Upper lobe of right lung (tissue), 1 donor: ENCODE results near the gene CACNA1B. TPM values are rescaled to one million over a fixed set of nuclear protein-coding genes. Genes with fewer than 3 reads are reported as not detected.
A peak's percentile ranks its signal among the peaks of the same experiment; 100 is the strongest.
"Not testable (repeated sequence)": the region's sequence is repeated elsewhere in the genome, so short reads cannot be mapped to it uniquely, and the experiment has no call there.

ENCODE experiments used
- ATAC-seq: fragments of 200-7000 bp; cut with Tn5 transposase; one replicate; pipeline ENCODE4 v1.9.1; 2020; ENCODE audit warnings: mild to moderate bottlenecking, moderate library complexity
- DNase-seq: peaks from one replicate; pipeline ENCODE4 v3.0.0-alpha.2; 2020
- H3K27ac ChIP-seq: fragments of 200-600 bp; one replicate; pipeline ENCODE4 v1.8.0; 2022
- H3K27me3 ChIP-seq: fragments of 200-600 bp; one replicate; pipeline ENCODE4 v1.8.0; 2022; ENCODE audit warnings: mild to moderate bottlenecking
- H3K36me3 ChIP-seq: fragments of 200-600 bp; one replicate; pipeline ENCODE4 v1.8.0; 2022
- H3K4me1 ChIP-seq: fragments of 200-600 bp; one replicate; pipeline ENCODE4 v1.8.0; 2022
- H3K4me3 ChIP-seq: fragments of 200-600 bp; one replicate; pipeline ENCODE4 v1.8.0; 2022; ENCODE audit warnings: mild to moderate bottlenecking
- H3K9me3 ChIP-seq: fragments of 200-600 bp; one replicate; pipeline ENCODE4 v1.8.0; 2022
- CTCF ChIP-seq: fragments of 200-600 bp; IDR thresholded peaks from one replicate; pipeline ENCODE4 v1.8.0; 2022; ENCODE audit warnings: antibody characterized with exemption
- intact Hi-C: fragments of 100-400 bp; cut with DNase I; formaldehyde crosslinking; loops from one replicate; pipeline ENCODE4 v1.11.0; 2022
- total RNA-seq: library from RNA; stranded (reverse); fragmentation: NEBNext Ultra II Directional; extraction: Animal tissue kit (Norgen Biotek cat#: 25700); gene quantifications from one replicate; pipeline ENCODE4 v1.2.1, GENCODE V29; 2021
- donor health status: DM: no; HTN: yes; CAD: no; lungs with severe emphysema.

Gene CACNA1B
- total RNA-seq, 1 donor from 2014 or later, result 0.29 TPM

- Histone ChIP-seq H3K36me3 (no peaks in the 10 kb centered on the region), H3K4me1 (no peaks in the 10 kb centered on the region), H3K9me3 (no peaks in the 10 kb centered on the region), H3K27ac (no peak overlapping the region), H3K27me3 (no peaks in the 10 kb centered on the region), H3K4me3 (no peak overlapping the region)
- ATAC-seq, result no peak
- intact Hi-C loops, result no loop called here
- TF ChIP-seq CTCF, result no peak
- peak; percentile 38 for DNase-seq
Observed at GRCh38 chr9:138112090-138112748, 234.6 kb downstream of the CACNA1B start.

- DNase-seq (peak; percentile 33), ATAC-seq (no peak)
- H3K36me3 ChIP-seq, result no peaks in the 10 kb centered on the region
- no peaks in the 10 kb centered on the region for H3K27me3 ChIP-seq
- H3K4me1 ChIP-seq, result no peaks in the 10 kb centered on the region
- no peak for TF ChIP-seq CTCF
- H3K4me3 ChIP-seq, result no peak overlapping the region
- intact Hi-C loops, result no loop called here
- H3K9me3 ChIP-seq, result no peaks in the 10 kb centered on the region
- H3K27ac ChIP-seq, result no peak overlapping the region
Observed at GRCh38 chr9:138112791-138113600, 235.4 kb downstream of the CACNA1B start.

- H3K9me3 ChIP-seq, H3K4me1 ChIP-seq, ATAC-seq, H3K27me3 ChIP-seq, H3K4me3 ChIP-seq, H3K27ac ChIP-seq, intact Hi-C loops, H3K36me3 ChIP-seq: not testable (repeated sequence)
- DNase-seq, result peak; percentile 38
Observed at GRCh38 chr9:138113701-138114325, 236.2 kb downstream of the CACNA1B start.

- no peak for ATAC-seq
- DNase-seq, result peak; percentile 27
- Histone ChIP-seq H3K4me1 (no peaks in the 10 kb centered on the region), H3K4me3 (no peak overlapping the region), H3K27me3 (no peaks in the 10 kb centered on the region), H3K27ac (no peak overlapping the region), H3K9me3 (no peaks in the 10 kb centered on the region), H3K36me3 (no peaks in the 10 kb centered on the region)
- TF ChIP-seq CTCF, result no peak
- intact Hi-C loops, result no loop called here
Observed at GRCh38 chr9:138114501-138115245, 237.1 kb downstream of the CACNA1B start.

- DNase-seq (peak; percentile 58), ATAC-seq (no peak)
- no peak for TF ChIP-seq CTCF
Observed at GRCh38 chr9:138115506-138115905, 237.9 kb downstream of the CACNA1B start.

More at GRCh38 chr9:138115506-138115905, 237.9 kb downstream of the CACNA1B start:
- Histone ChIP-seq H3K9me3 (no peaks in the 10 kb centered on the region), H3K27me3 (no peaks in the 10 kb centered on the region), H3K27ac (no peak overlapping the region), H3K4me3 (no peak overlapping the region), H3K36me3 (no peaks in the 10 kb centered on the region), H3K4me1 (no peaks in the 10 kb centered on the region)
- intact Hi-C loops, result no loop called here
